ENCODE results near the gene NFATC2IP.

NFATC2IP gene

DNA sequence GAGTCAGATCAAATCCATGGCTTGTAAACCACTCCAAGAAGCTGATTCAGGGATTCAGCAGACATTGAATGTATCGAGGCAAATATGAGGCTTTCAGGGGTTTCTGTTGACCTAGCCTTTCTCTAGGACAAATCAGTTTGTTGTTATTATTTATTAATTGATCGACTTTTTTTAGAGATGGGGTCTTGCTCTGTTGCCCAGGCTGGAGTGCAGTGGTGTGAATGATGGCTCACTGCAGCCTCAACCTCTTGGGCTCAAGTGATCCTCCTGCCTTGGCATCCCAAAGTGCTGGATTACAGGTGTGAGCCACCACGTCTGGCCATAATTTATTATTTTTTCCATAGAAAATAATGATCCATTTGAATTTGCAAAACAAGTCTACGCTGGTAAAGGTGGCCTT lies 61.1 kb downstream of the NFATC2IP start:
- no peak for DNase-seq (ENCODE audit: low spot score)
- H3K27ac ChIP-seq: no peak overlapping the region
- ChIA-PET POLR2A (ENCODE audit: low non-redundant PET) (no interaction called here), CTCF (no interaction called here)
- TF ChIP-seq, protein P1, sequence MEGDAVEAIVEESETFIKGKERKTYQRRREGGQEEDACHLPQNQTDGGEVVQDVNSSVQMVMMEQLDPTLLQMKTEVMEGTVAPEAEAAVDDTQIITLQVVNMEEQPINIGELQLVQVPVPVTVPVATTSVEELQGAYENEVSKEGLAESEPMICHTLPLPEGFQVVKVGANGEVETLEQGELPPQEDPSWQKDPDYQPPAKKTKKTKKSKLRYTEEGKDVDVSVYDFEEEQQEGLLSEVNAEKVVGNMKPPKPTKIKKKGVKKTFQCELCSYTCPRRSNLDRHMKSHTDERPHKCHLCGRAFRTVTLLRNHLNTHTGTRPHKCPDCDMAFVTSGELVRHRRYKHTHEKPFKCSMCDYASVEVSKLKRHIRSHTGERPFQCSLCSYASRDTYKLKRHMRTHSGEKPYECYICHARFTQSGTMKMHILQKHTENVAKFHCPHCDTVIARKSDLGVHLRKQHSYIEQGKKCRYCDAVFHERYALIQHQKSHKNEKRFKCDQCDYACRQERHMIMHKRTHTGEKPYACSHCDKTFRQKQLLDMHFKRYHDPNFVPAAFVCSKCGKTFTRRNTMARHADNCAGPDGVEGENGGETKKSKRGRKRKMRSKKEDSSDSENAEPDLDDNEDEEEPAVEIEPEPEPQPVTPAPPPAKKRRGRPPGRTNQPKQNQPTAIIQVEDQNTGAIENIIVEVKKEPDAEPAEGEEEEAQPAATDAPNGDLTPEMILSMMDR (conservative IDR thresholded peaks at IDR 0.05; ENCODE audit: low read depth): no peak

DNA sequence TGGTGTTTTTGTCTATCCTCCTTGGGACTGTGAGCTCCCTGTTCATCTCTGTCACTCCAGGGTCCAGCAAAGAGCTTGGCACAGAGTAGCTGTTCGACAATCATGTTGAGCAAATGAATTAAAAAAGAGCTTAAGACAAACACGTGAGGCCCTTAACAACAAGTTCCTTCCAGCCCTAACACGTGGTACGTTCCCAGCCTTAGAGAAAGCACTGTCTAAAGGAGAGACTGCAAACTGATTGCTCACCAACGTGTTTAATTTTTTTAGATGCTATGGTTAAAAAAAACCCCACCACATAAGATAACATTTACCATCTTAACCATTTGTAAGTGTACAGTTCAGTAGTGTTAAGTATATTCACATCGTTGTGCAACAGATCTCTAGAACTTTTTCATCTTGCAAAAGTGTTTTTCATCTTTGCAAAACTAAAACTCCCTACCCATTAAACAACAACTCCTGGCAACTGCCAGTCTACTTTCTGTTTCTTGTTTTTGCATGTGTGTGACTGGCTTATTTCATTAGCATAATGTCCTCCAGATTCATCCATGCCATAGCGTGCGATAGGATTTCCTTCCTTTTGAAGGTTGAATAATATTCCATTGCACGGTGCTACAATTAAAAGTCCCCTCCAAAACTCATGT lies 62.3 kb downstream of the NFATC2IP start:
- no peak overlapping the region for H3K27ac ChIP-seq
- no peak for DNase-seq (ENCODE audit: low spot score)
- TF ChIP-seq, protein P1 (conservative IDR thresholded peaks at IDR 0.05; ENCODE audit: low read depth): no peak
- CTCF ChIA-PET: interaction anchor here (0.5 kb wide), 1 partner anchor 52 kb away, joined by 3 read pairs; no protein-coding TSS in a partner anchor
- POLR2A ChIA-PET (ENCODE audit: low non-redundant PET): no interaction called here

DNA sequence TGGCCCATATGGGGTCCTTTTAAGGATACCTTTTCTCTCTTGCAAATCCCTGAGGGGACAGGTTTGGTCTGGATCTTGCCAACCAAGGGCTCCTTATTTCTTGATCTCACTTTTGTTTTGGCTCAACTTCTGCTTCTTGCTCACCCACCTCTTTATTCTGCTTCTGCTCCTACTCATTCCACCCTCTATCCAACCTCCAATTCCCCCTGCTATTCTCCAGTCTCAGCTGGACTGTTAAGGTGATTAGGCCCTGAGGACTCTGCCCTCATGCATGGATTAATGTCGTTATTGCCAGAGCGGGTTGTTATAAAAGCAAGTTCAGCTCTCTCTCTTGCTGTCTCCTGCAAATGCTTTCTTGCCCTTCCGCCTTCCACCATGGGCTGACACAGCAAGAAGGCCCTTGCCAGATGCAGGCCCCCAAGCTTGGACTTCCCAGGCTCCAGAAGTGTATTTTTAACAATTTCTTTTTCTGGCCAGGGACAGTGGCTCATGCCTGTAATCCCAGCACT lies 63.9 kb downstream of the NFATC2IP start:
- TF ChIP-seq, protein P1 (conservative IDR thresholded peaks at IDR 0.05; ENCODE audit: low read depth): no peak
- no peak for DNase-seq (ENCODE audit: low spot score)
- H3K27ac ChIP-seq: no peak overlapping the region
- CTCF ChIA-PET: no interaction called here
- POLR2A ChIA-PET (ENCODE audit: low non-redundant PET): no interaction called here
